ENCODE measurements around the gene MAN2A1. TPM values are rescaled to one million over a fixed set of nuclear protein-coding genes. Genes with fewer than 3 reads are reported as not detected.
"Not testable (repeated sequence)": the region's sequence is repeated elsewhere in the genome, so short reads cannot be mapped to it uniquely, and the experiment has no call there.

Gene MAN2A1
- total RNA-seq, 2 donors from 2014 or later, result 10.4 to 15.4 TPM

DNA sequence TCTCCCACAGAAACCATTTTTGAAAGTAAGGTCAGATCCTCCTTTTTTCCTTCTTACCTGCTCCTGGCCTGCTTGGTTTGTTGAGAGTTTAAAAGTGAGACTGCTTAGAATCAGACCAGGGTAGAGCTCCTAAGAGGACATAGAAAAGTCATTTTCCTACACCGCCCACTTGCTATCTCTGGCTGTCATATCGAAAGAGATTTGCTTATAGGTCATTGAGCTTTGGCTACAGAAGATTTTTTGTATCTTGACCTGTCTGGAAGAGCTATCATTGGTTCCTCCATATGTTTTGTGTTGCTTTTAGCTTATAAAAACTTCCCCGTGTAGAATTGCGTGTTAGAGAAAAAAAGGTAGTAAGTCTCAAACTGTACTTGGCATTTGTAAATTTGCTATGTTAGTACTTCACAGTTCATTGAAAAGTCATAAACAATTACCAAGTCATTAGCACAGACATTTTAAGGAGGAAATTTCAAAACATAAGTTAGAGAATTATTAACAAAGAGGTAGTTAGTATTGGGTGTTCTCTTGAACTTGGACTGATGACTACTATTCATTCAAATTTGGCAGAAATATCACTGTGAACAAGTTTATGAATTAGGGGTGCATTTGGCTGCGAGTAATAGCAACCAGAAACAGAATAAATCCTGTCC, 96.6 kb downstream of the MAN2A1 start:
- DNase-seq (no peak), ATAC-seq (no peak)
- intact Hi-C loops (cut with DNase I), result no loop called here

DNA sequence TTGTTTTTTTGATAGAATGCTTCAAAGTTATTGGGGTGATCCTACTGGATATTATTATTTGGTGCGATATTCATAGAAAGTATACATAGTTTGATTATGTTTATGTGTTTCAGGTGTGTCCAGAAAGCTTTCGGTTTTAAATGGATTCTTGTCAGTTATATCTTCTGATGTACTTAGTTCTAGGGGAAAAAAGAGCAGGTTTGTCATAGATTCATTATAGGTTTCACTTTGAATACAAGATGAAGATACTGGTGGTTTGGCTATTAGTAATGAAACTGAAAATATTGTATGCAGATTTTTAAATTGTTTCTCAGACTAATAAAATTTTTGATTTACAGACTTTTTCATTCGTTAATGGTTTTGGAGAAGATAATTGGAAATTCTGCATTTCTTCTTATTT, 98.9 kb downstream of the MAN2A1 start:
- DNase-seq, result no peak
- ATAC-seq, result no peak
- intact Hi-C loops (cut with DNase I), result no loop called here

GRCh38 chr5:109792613-109793012, 102.9 kb downstream of the MAN2A1 start:
- no peak for ATAC-seq
- no peak for DNase-seq
- intact Hi-C loops (cut with DNase I), result no loop called here

- ATAC-seq, result no peak
- intact Hi-C loops (cut with DNase I), result no loop called here
- no peak for DNase-seq
These were observed 114.1 kb downstream of the MAN2A1 start for GRCh38 chr5:109803854-109804253.

DNA sequence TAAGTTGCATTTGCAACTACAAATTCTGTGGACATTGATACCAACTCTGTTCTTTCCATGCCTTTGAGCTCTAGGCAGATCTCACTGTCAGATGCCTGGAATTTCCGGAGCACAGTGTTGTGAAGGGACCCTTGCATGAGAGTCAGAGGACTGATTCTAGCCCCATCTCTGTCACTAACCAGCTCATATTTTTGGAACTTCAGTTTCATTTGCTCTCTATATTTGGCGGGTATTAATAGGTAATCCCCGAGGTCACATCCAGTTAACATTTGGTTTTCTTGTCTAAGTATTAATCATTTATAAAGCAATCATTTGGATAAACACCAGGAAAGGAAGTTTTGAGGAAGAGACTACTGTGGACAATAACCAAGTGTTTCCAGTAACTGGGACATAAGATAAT, 115.7 kb downstream of the MAN2A1 start:
- DNase-seq (no peak), ATAC-seq (no peak)
- intact Hi-C loops (cut with DNase I), result no loop called here

- intact Hi-C loops (cut with DNase I), result no loop called here
- no peak for DNase-seq
- ATAC-seq, result no peak
These were observed 116.2 kb downstream of the MAN2A1 start for GRCh38 chr5:109805883-109806282.

- intact Hi-C loops (cut with DNase I), result no loop called here
- no peak for DNase-seq
- no peak for ATAC-seq
These were observed 123.0 kb downstream of the MAN2A1 start for GRCh38 chr5:109812698-109813097.

GRCh38 chr5:109816732-109817131, 127.0 kb downstream of the MAN2A1 start:
- intact Hi-C loops (cut with DNase I), result no loop called here
- no peak for ATAC-seq

DNA sequence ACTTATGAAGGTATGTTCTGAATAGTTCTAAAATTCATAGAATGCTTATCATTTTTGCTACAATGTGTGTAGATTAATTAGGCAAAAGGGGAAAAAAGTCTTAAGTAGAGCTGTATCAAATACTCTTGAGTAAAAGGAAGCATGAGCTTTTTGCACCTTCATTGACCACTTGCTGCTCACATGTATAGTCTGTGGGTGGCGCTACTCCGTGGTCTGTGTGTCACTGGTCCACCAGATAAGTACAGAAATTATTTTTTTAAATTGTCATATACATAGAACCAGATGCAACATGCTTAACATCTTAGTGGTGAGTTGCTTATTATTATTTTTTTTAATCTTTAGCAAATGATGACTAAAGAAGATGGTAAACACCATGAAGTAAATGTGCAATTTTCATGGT, 130.2 kb downstream of the MAN2A1 start:
- intact Hi-C loops (cut with DNase I), result no loop called here
- no peak for DNase-seq
- no peak for ATAC-seq

More at GRCh38 chr5:109816732-109817131, 127.0 kb downstream of the MAN2A1 start:
- no peak for DNase-seq

DNA sequence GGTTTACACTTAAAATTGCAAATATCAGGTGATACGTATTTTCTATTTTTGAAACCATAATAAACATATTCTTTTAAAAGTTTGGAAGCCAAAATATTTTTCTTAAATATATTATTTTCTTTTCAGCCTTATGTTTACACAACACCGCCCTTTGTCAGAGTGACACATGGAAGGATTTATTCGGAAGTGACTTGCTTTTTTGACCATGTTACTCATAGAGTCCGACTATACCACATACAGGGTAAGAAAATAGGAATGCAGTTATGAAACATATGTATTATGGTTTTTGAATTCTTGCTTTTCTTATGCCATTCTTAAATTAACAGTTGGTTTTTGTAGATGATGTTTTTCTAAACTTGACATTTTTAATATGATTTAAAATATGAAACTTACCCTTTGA, 133.9 kb downstream of the MAN2A1 start:
- no peak for ATAC-seq
- no peak for DNase-seq
- intact Hi-C loops (cut with DNase I), result no loop called here

DNA sequence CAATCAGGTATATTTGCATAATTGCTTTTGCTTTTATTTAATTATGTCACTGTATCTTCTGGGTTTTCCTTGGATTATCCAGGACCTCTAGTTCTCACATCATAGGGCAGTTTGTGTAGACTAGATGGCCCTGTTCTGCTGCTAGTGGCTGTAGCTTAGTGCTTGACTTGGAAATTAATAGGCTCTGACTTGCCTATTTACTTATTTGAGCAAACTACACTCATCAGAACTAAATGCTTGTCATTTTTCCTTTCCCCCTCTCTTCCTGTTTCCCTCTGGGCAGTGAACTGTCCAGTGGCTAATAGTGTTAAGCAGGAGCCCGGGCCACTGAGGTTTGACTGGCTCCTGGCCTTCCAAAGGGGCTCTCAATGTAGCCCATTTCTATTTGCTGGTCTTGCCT, 135.7 kb downstream of the MAN2A1 start:
- intact Hi-C loops (cut with DNase I), result no loop called here
- ATAC-seq (no peak), DNase-seq (no peak)

DNA sequence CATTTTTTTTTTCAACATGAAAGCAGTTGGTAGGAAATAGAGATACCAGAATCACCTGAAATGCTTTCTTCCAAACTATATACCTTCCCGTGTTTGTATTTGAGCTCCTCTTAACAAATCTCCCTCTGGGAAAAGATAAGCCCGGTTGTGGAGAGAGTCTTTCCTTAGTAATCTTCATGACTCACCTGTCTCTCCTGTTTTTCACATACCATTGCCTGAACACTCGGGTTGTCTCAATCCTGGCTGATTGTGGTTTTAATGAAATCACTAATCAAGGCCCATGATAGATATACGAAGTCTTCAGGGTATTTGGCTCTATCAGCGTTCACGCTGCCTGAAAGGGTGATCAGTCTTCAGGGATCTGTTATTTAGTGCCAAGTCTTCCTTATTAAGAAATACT, 136.7 kb downstream of the MAN2A1 start:
- ATAC-seq (no peak), DNase-seq (no peak)
- intact Hi-C loops (cut with DNase I), result no loop called here

- DNase-seq, result no peak
- intact Hi-C loops (cut with DNase I), result no loop called here
- no peak for ATAC-seq
These were observed 139.6 kb downstream of the MAN2A1 start for GRCh38 chr5:109829331-109829730.

DNA sequence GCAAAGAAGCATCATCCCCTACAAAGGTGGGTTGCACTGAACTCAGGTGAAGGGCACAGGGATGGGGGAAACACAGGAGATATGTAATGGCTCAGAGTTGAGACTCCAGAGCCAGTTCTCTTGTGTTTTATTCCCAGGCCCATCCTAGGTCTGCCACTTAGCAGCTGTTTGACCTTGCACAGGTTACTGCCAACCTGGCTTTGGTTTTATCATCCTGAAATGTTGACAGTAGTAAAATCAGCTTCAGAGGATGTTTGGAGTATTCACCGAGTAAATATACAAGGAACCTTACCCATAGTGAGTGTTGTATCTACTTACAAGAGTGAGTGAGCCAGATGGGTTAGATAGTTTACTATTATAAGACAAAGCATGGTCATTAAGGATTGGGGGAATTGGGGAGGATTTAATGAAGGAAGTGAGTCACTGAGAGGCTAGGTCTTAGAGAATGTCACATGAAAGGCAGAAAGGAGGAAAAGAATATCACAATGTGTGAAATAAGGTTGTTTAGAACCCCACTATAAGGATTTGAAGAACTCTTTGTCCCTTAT, 141.3 kb downstream of the MAN2A1 start:
- DNase-seq (no peak), ATAC-seq (no peak)
- intact Hi-C loops (cut with DNase I), result no loop called here

DNA sequence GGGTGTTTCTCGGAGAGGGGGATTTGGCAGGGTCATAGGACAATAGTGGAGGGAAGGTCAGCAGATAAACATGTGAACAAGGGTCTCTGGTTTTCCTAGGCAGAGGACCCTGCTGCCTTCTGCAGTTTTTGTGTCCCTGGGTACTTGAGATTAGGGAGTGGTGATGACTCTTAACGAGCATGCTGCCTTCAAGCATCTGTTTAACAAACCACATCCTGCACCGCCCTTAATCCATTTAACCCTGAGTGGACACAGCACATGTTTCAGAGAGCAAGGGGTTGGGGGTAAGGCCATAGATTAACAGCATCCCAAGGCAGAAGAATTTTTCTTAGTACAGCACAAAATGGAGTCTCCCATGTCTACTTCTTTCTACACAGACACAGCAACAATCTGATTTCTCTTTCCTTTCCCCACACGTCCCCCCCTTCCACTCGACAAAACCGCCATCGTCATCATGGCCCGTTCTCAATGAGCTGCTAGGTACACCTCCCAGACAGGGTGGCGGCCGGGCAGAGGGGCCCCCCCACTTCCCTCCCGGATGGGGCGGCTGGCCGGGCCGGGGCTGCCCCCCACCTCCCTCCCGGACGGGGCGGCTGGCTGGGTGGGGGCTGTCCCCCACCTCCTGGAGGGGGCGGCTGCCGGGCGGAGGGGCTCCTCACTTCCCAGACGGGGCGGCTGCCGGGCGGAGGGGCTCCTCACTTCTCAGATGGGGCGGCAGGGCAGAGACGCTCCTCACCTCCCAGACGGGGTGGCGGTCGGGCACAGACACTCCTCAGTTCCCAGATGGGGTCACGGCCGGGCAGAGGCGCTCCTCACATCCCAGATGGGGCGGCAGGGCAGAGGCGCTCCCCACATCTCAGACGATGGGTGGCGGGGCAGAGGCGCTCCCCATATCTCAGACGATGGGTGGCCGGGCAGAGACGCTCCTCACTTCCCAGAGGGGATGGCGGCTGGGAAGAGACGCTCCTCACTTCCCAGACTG, 142.8 kb downstream of the MAN2A1 start:
- DNase-seq; ATAC-seq; intact Hi-C loops (cut with DNase I): not testable (repeated sequence)

GRCh38 chr5:109833946-109834345, 144.2 kb downstream of the MAN2A1 start:
- intact Hi-C loops (cut with DNase I), result no loop called here
- no peak for ATAC-seq
- DNase-seq, result no peak

DNA sequence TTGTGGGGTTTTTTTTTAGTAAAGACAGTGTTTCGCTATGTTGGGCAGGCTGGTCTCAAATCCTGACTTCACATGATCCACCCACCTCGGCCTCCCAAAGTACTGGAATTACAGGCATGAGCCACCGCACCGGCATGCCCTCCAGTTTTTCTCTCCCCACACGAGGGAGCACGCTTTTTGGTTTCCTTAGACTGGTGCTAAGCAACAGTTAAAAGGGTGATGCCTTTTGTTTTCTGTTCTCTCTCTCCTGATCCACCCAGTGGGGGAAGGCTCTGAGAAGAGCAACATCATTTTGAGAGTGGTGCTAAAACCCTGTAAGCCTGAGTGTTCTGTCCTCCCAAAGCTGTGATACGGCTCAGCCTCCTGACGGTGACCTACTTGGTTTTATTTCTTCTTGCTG, 146.6 kb downstream of the MAN2A1 start:
- intact Hi-C loops (cut with DNase I), result no loop called here
- ATAC-seq (no peak), DNase-seq (no peak)

GRCh38 chr5:109837231-109837861, 147.6 kb downstream of the MAN2A1 start:
- DNase-seq (no peak), ATAC-seq (no peak)
- intact Hi-C loops (cut with DNase I), result no loop called here

DNA sequence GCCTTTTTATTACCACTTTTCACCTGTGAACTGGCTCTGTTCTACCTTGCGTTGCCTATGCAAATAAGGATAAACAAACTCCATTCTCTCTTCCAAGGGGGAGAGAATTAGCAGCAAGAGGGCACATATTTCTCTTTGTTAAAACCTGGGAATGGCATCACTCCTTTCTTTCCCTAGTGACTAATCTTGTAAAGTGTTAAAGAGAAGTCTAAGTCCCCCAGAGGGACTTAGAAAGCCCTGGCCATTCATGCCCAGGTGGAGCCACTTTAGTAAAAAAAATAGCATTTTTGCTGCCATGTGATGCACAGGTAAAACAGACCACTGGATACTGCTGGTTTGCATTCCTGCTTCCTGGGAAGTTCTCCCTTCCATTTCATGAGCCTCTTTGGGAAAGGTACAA, 148.4 kb downstream of the MAN2A1 start:
- no peak for ATAC-seq
- DNase-seq, result no peak
- intact Hi-C loops (cut with DNase I), result no loop called here

DNA sequence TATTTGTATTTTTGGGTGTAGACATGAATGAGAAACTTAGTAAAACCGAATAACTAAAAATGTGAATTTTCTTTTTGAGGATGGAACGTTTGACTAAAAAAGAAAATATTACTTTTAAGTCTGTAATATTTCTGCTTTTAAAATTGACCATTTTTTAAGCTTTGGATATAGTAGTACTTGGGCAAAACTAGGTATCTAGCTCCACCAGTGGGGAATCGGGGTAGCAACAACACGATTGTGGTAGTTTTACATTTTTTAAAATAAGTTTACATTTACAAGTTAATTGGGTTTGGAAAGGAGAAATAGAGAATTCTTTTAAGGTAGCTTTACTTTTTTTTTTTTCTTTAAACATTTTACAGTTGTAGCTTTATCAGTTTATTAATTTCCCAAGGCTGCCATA, 154.4 kb downstream of the MAN2A1 start:
- intact Hi-C loops (cut with DNase I), result no loop called here
- DNase-seq, result no peak
- ATAC-seq, result no peak
